Neural crest cell (in vitro differentiated cells): ENCODE results near the gene MX2. TPM values are rescaled to one million over a fixed set of nuclear protein-coding genes. Genes with fewer than 3 reads are reported as not detected.

ENCODE experiments used
- DNase-seq: peaks from one replicate; pipeline ENCODE4 v3.0.0; 2021; ENCODE audit warnings: low read depth, mixed read lengths, low spot score
- H3K27ac Mint-ChIP-seq: one replicate; pipeline ENCODE4 v1.8.0; 2021; ENCODE audit warnings: mild to moderate bottlenecking, mixed read lengths; ENCODE audit not compliant: unreplicated experiment
- H3K27me3 Mint-ChIP-seq: 2 replicates; pipeline ENCODE4 v1.8.0; 2021; ENCODE audit warnings: low read depth, mild to moderate bottlenecking, mixed read lengths
- H3K36me3 Mint-ChIP-seq: 2 replicates; pipeline ENCODE4 v1.8.0; 2021; ENCODE audit warnings: low read depth, mild to moderate bottlenecking, mixed read lengths
- H3K4me1 Mint-ChIP-seq: 2 replicates; pipeline ENCODE4 v1.8.0; 2021; ENCODE audit warnings: mixed read lengths
- H3K4me3 Mint-ChIP-seq: one replicate; pipeline ENCODE4 v1.8.0; 2021; ENCODE audit warnings: mild to moderate bottlenecking, mixed read lengths
- H3K9me3 Mint-ChIP-seq: 2 replicates; pipeline ENCODE4 v1.8.0; 2021; ENCODE audit warnings: mixed read lengths
- CTCF ChIP-seq: fragments of 200-600 bp; sonication (generic); conservative IDR thresholded peaks from 2 replicates; pipeline ENCODE4 v1.5.0; 2021; ENCODE audit warnings: antibody characterized with exemption, mild to moderate bottlenecking
- total RNA-seq: library from RNA; stranded (reverse); gene quantifications from 2 replicates; pipeline ENCODE4 v1.2.1, GENCODE V29; 2021

MX2 gene
- total RNA-seq, 1 donor from 2014 or later = not detected

- Mint-ChIP-seq H3K4me1 (peaks cover 6% of the 10 kb centered on the region), H3K9me3 (no peaks in the 10 kb centered on the region), H3K36me3 (no peaks in the 10 kb centered on the region), H3K27ac (no peak overlapping the region), H3K27me3 (no peaks in the 10 kb centered on the region), H3K4me3 (no peak overlapping the region)
- no peak for TF ChIP-seq CTCF
- no peak for DNase-seq
These were observed 79.7 kb downstream of the MX2 start for GRCh38 chr21:41441546-41441945.

- H3K4me1 Mint-ChIP-seq = peaks cover 6% of the 10 kb centered on the region
- no peaks in the 10 kb centered on the region for H3K36me3 Mint-ChIP-seq
- no peaks in the 10 kb centered on the region for H3K9me3 Mint-ChIP-seq
- no peak for TF ChIP-seq CTCF
- H3K27me3 Mint-ChIP-seq = no peaks in the 10 kb centered on the region
- no peak overlapping the region for H3K27ac Mint-ChIP-seq
- H3K4me3 Mint-ChIP-seq = no peak overlapping the region
- no peak for DNase-seq
These were observed 80.8 kb downstream of the MX2 start for GRCh38 chr21:41442481-41443186.

- Mint-ChIP-seq H3K27me3 (no peaks in the 10 kb centered on the region), H3K4me1 (peaks cover 6% of the 10 kb centered on the region), H3K36me3 (no peaks in the 10 kb centered on the region), H3K4me3 (no peak overlapping the region), H3K27ac (no peak overlapping the region), H3K9me3 (no peaks in the 10 kb centered on the region)
- no peak for TF ChIP-seq CTCF
- no peak for DNase-seq
These were observed 81.7 kb downstream of the MX2 start for GRCh38 chr21:41443562-41443961.

GRCh38 chr21:41444703-41445464 is 83.1 kb downstream of the MX2 start:
- Mint-ChIP-seq H3K27me3 (no peaks in the 10 kb centered on the region), H3K27ac (no peak overlapping the region), H3K36me3 (no peaks in the 10 kb centered on the region), H3K9me3 (no peaks in the 10 kb centered on the region), H3K4me3 (no peak overlapping the region), H3K4me1 (peaks cover 6% of the 10 kb centered on the region)
- no peak for TF ChIP-seq CTCF
- DNase-seq = no peak

GRCh38 chr21:41445465-41445862 is 83.6 kb downstream of the MX2 start:
- no peak for TF ChIP-seq CTCF
- H3K9me3 Mint-ChIP-seq = no peaks in the 10 kb centered on the region
- H3K36me3 Mint-ChIP-seq = no peaks in the 10 kb centered on the region
- no peaks in the 10 kb centered on the region for H3K27me3 Mint-ChIP-seq
- H3K4me3 Mint-ChIP-seq = no peak overlapping the region
- DNase-seq = no peak
- no peak overlapping the region for H3K27ac Mint-ChIP-seq
- H3K4me1 Mint-ChIP-seq = peaks cover 6% of the 10 kb centered on the region
